ENCODE measurements around the gene HSPB1. TPM values are rescaled to one million over a fixed set of nuclear protein-coding genes. Genes with fewer than 3 reads are reported as not detected.

The HSPB1 gene
- total RNA-seq, 1 experiment from 2014 or later = 422 TPM

DNA sequence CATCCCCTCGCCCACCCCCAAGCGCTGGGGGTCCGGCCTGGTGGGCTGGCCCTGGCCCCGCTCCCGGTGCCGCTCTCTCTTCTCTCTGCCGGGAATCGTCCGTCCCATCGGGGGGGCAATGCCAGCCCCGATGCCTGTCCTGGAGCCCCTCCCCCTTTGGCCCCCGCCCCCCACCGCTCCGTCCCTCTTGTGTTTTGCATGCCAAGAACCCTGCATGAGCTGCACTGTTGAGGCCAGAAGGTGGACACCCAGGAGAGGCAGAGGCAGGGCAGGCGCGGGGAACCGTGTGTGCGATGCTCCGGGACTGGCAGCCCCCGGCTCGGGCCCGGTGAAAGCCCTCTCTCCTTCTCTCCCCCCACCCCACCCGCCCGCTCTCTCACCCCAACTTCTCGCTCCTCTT is 22.1 kb upstream of the HSPB1 start:
- DNase-seq (ENCODE audit: low read depth, low spot score) = no peak
- no peaks in the 10 kb centered on the region for H3K36me3 ChIP-seq (ENCODE audit: control insufficient read depth, insufficient read depth, low read length)
- ChIA-PET CTCF (no interaction called here), POLR2A (no interaction called here)
- H3K27ac ChIP-seq (ENCODE audit: low read length) = no peak overlapping the region
- no peak for ATAC-seq
- TF ChIP-seq POLR2AphosphoS5 (IDR thresholded peaks at IDR 0.05; ENCODE audit: low read depth, low read length) = no peak
- TF ChIP-seq, protein P1, sequence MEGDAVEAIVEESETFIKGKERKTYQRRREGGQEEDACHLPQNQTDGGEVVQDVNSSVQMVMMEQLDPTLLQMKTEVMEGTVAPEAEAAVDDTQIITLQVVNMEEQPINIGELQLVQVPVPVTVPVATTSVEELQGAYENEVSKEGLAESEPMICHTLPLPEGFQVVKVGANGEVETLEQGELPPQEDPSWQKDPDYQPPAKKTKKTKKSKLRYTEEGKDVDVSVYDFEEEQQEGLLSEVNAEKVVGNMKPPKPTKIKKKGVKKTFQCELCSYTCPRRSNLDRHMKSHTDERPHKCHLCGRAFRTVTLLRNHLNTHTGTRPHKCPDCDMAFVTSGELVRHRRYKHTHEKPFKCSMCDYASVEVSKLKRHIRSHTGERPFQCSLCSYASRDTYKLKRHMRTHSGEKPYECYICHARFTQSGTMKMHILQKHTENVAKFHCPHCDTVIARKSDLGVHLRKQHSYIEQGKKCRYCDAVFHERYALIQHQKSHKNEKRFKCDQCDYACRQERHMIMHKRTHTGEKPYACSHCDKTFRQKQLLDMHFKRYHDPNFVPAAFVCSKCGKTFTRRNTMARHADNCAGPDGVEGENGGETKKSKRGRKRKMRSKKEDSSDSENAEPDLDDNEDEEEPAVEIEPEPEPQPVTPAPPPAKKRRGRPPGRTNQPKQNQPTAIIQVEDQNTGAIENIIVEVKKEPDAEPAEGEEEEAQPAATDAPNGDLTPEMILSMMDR (IDR thresholded peaks at IDR 0.05) = no peak
- BruUV-seq (replicated peaks) = no TSS peak
- no peaks in the 10 kb centered on the region for H3K9me3 ChIP-seq (ENCODE audit: control insufficient read depth, insufficient read depth, low read depth, low read length)
- H3K27me3 ChIP-seq (ENCODE audit: control insufficient read depth, insufficient read depth, low read length) = no peaks in the 10 kb centered on the region
- intact Hi-C loops (cut with micrococcal nuclease; ENCODE audit: unreplicated experiment) = no loop called here
- no peak overlapping the region for H3K4me3 ChIP-seq (ENCODE audit: low read depth in 2 of 2, low read length in 2 of 2)
- H3K4me1 ChIP-seq (ENCODE audit: control insufficient read depth, insufficient read depth, low read length) = peaks cover 5% of the 10 kb centered on the region
- in situ Hi-C loops (cut with HindIII; ENCODE audit: low pct_unique_long_range_greater_than_20kb, low sequenced_read_pairs) = no loop called here

DNA sequence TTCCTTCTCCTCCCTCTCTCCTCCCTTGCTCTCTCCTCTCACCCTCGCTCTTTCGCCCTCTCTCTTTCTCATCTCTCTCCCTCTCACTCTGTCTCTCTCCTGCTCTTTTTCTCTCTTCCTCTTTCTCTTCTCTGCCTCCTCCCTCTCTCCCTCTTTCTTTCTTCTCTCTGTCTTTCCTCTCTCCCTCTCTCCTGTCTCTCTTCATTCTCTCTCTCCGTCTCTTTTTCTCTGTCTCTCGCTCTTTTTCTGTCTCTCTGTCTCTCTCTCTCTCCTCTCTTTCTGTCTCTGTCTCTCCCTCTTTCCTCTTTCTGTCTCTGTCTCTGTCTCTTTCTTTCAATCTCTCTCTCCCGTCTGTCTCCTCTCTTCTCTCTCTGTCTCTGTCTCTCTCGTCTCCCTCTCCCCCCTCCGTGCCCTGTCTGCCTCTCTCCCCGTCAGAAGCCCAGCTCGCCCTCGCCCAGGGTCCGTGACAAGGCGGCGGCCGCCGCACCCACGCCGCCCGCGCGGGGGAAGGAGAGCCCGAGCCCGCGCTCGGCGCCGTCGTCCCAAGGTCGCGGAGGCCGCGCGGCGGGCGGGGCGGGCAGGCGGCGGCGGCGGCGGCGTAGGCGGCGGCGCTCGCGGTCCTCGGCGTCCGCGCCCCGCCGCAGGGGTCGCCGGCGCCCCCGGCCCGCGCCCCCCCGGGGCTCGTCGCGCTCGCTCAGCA is 21.3 kb upstream of the HSPB1 start:
- no peaks in the 10 kb centered on the region for H3K27me3 ChIP-seq (ENCODE audit: control insufficient read depth, insufficient read depth, low read length)
- peak; percentile 19; the same call in 1 of the 2 replicates for ATAC-seq
- no peaks in the 10 kb centered on the region for H3K36me3 ChIP-seq (ENCODE audit: control insufficient read depth, insufficient read depth, low read length)
- CTCF ChIA-PET = no interaction called here
- H3K9me3 ChIP-seq (ENCODE audit: control insufficient read depth, insufficient read depth, low read depth, low read length) = no peaks in the 10 kb centered on the region
- POLR2A ChIA-PET = interaction anchor here (0.6 kb wide), 1 partner anchor 11 kb away, joined by 3 read pairs; no protein-coding TSS in a partner anchor
- H3K4me1 ChIP-seq (ENCODE audit: control insufficient read depth, insufficient read depth, low read length) = peaks cover 13% of the 10 kb centered on the region
- intact Hi-C loops (cut with micrococcal nuclease; ENCODE audit: unreplicated experiment) = no loop called here
- H3K4me3 ChIP-seq (ENCODE audit: low read depth in 2 of 2, low read length in 2 of 2) = peak overlapping the region; percentile 59 to 65
- no peak for DNase-seq (ENCODE audit: low read depth, low spot score)
- BruUV-seq (replicated peaks) = no TSS peak
- in situ Hi-C loops (cut with HindIII; ENCODE audit: low pct_unique_long_range_greater_than_20kb, low sequenced_read_pairs) = no loop called here
- TF ChIP-seq, protein P1 (IDR thresholded peaks at IDR 0.05) = no peak
- TF ChIP-seq, protein P2, sequence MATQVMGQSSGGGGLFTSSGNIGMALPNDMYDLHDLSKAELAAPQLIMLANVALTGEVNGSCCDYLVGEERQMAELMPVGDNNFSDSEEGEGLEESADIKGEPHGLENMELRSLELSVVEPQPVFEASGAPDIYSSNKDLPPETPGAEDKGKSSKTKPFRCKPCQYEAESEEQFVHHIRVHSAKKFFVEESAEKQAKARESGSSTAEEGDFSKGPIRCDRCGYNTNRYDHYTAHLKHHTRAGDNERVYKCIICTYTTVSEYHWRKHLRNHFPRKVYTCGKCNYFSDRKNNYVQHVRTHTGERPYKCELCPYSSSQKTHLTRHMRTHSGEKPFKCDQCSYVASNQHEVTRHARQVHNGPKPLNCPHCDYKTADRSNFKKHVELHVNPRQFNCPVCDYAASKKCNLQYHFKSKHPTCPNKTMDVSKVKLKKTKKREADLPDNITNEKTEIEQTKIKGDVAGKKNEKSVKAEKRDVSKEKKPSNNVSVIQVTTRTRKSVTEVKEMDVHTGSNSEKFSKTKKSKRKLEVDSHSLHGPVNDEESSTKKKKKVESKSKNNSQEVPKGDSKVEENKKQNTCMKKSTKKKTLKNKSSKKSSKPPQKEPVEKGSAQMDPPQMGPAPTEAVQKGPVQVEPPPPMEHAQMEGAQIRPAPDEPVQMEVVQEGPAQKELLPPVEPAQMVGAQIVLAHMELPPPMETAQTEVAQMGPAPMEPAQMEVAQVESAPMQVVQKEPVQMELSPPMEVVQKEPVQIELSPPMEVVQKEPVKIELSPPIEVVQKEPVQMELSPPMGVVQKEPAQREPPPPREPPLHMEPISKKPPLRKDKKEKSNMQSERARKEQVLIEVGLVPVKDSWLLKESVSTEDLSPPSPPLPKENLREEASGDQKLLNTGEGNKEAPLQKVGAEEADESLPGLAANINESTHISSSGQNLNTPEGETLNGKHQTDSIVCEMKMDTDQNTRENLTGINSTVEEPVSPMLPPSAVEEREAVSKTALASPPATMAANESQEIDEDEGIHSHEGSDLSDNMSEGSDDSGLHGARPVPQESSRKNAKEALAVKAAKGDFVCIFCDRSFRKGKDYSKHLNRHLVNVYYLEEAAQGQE (IDR thresholded peaks at IDR 0.05; ENCODE audit: insufficient read depth in 1 of 2, low read depth in 2 of 2, low read length in 1 of 2) = no peak
- no peak for TF ChIP-seq POLR2AphosphoS5 (IDR thresholded peaks at IDR 0.05; ENCODE audit: low read depth, low read length)
- TF ChIP-seq SIN3A (IDR thresholded peaks at IDR 0.05; ENCODE audit: borderline replicate concordance, insufficient read depth, low read depth, low read length) = no peak
- TF ChIP-seq TCF7L2 (IDR thresholded peaks at IDR 0.05; ENCODE audit: low read depth, low read length) = no peak
- H3K27ac ChIP-seq (ENCODE audit: low read length) = peak overlapping the region; percentile 59; the same call in 1 of the 2 replicates

Measured in Panc1 (cell line).